Ishikawa (cell line): ENCODE data around the gene RHO.

Experiments
- CEBPB ChIP-seq: IDR thresholded peaks from 2 replicates; pipeline ENCODE4 v1.6.1; 2012
- CREB1 ChIP-seq: IDR thresholded peaks from 2 replicates; pipeline ENCODE4 v1.6.1; 2012; ENCODE audit warnings: low read depth
- EGR1 ChIP-seq: IDR thresholded peaks from 2 replicates; pipeline ENCODE4 v1.6.1; 2012
- EP300 ChIP-seq: IDR thresholded peaks from 2 replicates; pipeline ENCODE4 v1.6.1; 2012; ENCODE audit warnings: borderline replicate concordance
- FOXM1 ChIP-seq: IDR thresholded peaks from 2 replicates; pipeline ENCODE4 v1.6.1; 2012; ENCODE audit warnings: low read depth, borderline replicate concordance
- MAX ChIP-seq: IDR thresholded peaks from 2 replicates; pipeline ENCODE4 v1.6.1; 2012
- RAD21 ChIP-seq: IDR thresholded peaks from 2 replicates; pipeline ENCODE4 v1.6.1; 2012; ENCODE audit warnings: low read depth
- TAF1 ChIP-seq: IDR thresholded peaks from 2 replicates; pipeline ENCODE4 v1.6.1; 2012; ENCODE audit warnings: low read depth, mild to moderate bottlenecking
- TCF12 ChIP-seq: IDR thresholded peaks from 2 replicates; pipeline ENCODE4 v1.6.1; 2012; ENCODE audit warnings: low read depth
- YY1 ChIP-seq: IDR thresholded peaks from 2 replicates; pipeline ENCODE4 v1.6.1; 2012; ENCODE audit warnings: low read depth
- ZBTB7A ChIP-seq: IDR thresholded peaks from 2 replicates; pipeline ENCODE4 v1.6.1; 2012; ENCODE audit warnings: low read depth

GRCh38 chr3:129577366-129577765 lies 48.9 kb downstream of the RHO start:
- TF ChIP-seq EGR1 (no peak), ZBTB7A (no peak), FOXM1 (no peak), EP300 (no peak), YY1 (no peak), TAF1 (no peak), RAD21 (no peak), MAX (no peak), CEBPB (no peak), CREB1 (no peak), TCF12 (no peak)
